Erythroblast (primary cell): ENCODE measurements around the gene ITPR2.

Source experiments
- DNase-seq, 2 experiments: peaks; one replicate each; lab custom pipeline; 2025; lab: John Stamatoyannopoulos, UW
- GATA1 ChIP-seq: IDR thresholded peaks from 2 replicates; pipeline ENCODE4 v1.6.1; 2011; ENCODE audit warnings: low read depth, mild to moderate bottlenecking, control low read depth, low read length, moderate library complexity
- POLR2A ChIP-seq: IDR thresholded peaks from 2 replicates; pipeline ENCODE4 v1.6.1; 2011; ENCODE audit warnings: mild to moderate bottlenecking, low read length

ITPR2 gene

DNA sequence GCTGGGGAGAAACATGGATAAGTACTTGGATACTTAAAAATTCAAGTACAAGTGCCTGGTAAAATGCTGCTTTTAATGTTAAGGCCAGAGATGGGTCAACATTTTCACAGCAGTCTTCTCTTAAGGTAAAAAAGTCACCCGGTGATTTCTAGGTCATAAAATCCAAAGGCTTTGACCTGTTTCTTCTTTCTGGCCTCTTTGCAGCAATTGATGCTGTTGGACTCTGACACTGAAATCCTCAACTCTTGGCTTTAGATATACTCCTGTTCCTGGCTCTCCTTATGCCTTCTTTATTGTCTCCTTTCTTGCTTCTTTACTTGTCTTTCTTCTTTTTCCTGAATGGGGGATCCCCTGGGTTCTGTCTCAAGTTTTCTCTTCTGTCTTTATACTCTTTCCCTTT lies 448.5 kb downstream of the ITPR2 start:
- TF ChIP-seq POLR2A (no peak), GATA1 (no peak)
- no peak for DNase-seq

DNA sequence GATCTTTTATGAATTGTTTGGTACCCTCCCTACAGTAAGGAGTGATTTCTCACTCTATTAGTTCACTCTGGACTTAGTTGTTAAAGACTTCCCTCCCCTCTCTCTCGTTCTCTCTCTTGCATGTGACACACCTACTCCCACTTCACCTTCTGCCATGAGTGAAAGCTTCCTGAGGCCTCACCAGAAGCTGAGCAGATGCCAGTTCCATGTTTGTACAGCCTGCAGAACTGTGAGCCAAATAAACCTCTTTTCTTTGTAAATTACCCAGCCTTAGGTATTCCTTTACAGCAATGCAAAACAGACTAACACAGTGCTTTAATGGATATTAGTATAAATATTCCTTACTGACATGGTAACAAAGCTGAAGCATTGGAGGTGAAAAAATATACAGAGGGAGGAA lies 450.0 kb downstream of the ITPR2 start:
- no peak for DNase-seq
- TF ChIP-seq POLR2A (no peak), GATA1 (no peak)

DNA sequence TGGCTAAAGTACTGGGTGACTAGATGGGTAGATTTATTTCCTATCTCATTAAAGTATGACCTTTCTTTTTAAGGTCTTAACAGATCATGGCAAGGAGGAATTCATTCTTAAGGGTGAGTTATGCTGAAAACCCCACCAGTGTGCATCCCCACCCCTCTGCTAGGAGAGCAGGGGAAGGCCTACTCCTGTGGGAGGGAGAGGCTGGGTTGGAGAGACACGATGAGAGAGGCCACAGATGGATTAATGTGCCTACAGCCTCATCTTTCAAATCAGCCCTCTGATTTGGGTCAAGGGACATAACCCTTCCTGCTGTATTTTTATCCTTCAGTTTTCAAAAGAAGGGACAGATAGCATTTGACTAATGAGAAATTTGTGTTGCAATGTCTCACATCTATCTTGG lies 452.1 kb downstream of the ITPR2 start:
- no peak for TF ChIP-seq POLR2A
- no peak for TF ChIP-seq GATA1
- DNase-seq: no peak

- no peak for DNase-seq
- TF ChIP-seq POLR2A: no peak
- no peak for TF ChIP-seq GATA1
Observed at GRCh38 chr12:26379777-26380467, 453.1 kb downstream of the ITPR2 start.

GRCh38 chr12:26378711-26379110 lies 454.3 kb downstream of the ITPR2 start:
- no peak for DNase-seq
- TF ChIP-seq GATA1 (no peak), POLR2A (no peak)

DNA sequence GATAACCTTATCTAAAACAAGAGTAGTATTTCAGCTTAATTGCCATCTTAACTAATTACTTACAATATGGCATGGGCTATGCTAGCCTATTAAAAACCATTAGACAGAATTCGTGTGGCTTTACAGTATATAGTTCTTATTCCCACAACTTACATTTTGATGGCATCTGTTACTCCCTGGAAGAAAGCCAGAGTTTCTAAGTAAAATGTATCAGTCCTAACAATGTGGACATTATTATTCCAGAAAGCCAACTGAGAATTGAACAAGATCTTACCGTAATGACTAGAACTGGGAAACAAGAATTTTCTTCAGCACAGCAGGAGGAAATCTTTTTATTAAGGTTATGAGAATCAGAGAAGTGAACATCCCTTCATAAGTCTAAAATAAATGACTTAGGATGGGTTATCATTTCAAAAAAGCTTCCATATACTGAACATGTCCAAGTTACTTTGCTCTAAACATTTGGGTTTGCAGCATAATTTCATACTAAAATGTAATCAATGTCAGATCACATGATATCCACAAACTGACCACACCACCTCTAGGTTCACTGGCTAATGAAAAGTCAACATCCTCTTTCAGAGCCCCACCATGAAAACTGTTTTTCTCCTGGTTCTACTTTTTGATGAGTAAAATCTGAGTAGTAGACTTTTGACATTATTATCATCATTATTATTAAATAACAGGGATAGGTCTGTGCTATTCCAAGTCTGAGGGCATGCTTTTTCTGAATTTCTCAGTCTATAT lies 457.9 kb downstream of the ITPR2 start:
- no peak for DNase-seq
- TF ChIP-seq POLR2A (no peak), GATA1 (no peak)

GRCh38 chr12:26373606-26374495 lies 459.1 kb downstream of the ITPR2 start:
- DNase-seq: no peak
- TF ChIP-seq POLR2A: no peak
- TF ChIP-seq GATA1: no peak

DNA sequence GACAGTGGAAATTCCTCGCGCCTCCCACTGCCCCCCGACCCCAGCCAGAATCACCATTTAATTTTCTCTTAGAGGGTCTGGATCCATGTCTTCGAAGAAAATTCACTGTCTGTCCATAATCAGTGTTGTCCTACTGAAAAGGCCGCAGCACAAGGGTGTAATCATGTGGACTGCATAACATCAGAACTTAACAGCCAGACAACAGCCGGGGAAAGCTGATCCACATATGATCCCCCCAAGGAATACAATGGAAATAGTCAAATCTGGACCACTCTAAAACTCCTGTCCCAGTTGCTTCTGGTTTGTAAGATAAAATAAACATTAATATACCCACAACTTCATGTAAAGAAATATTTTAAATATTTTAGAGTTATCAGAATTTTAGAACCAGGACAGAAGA lies 460.1 kb downstream of the ITPR2 start:
- no peak for TF ChIP-seq GATA1
- TF ChIP-seq POLR2A: no peak
- DNase-seq: no peak

DNA sequence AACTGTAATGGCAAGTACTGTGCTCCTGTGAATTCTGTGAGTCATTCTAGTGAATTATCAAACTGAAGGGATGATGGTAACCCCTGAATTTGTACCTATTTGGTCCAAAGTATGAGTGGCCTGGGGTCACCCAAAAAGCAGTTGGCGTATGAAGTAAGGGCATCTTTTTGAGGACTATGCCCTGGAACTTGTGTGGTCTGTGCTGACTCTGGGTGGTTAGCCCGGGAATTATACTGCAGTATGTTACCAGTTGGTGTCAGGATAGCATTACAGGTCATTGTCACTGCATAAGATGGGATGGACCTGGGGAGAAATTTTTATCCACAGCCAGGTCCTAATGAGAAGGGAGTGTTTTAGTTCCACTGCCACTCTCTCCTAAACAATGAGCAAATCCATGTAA lies 462.9 kb downstream of the ITPR2 start:
- DNase-seq: no peak
- TF ChIP-seq POLR2A: no peak

DNA sequence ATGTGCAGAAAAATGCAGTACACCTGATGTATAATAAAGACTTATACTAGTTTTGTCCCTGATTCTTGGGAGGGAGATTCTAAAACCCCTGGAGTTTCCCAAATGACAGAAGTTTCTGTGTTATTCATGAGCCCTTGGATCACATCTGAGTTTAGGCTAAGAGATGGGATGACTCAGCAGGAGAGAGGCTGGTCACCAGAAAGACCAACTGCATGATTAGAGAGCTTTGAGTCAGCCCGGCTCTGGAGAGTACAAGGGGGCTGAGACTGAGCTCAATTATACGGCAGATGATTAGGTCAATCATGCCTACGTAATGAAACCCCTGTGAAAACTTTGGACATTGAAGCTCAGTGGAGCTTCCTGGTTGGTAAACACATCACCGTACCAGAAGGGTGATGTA lies 463.4 kb downstream of the ITPR2 start:
- DNase-seq: peak; percentile 2 to 38
- no peak for TF ChIP-seq GATA1
- TF ChIP-seq POLR2A: no peak

DNA sequence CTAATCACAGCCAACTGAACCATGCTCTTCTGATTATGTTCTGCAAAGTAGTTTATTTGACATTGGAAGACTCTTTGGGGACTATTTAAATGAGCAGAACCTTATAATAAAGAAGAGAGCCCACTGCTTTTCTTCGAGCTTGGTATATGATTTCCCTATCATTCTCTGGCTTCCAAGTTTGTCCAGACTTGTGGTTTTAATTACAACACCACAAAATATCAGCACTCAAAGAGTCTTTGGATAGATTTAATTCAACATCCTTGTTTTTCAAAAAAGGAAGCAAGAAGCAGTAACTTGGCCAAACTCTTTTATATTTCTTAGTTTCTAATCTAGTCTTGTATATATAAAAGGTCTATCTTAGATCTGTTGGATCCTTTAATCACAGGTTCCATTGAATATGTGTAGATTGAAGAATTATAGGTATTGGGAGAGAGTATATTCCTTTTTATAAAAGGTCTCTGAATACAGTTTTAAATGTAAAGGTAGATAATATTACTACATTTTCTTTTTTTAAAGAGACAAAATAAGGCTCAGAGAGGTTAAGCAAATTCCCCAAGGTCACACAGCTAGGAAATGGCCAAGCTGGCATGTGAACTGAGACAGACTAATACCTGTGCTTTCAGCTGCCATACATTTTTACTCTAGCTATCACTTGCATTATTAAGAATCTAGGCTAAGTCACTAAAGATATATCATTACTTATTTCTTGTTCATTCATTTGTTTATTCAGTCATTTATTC lies 464.8 kb downstream of the ITPR2 start:
- no peak for DNase-seq
- TF ChIP-seq POLR2A: no peak
- no peak for TF ChIP-seq GATA1

DNA sequence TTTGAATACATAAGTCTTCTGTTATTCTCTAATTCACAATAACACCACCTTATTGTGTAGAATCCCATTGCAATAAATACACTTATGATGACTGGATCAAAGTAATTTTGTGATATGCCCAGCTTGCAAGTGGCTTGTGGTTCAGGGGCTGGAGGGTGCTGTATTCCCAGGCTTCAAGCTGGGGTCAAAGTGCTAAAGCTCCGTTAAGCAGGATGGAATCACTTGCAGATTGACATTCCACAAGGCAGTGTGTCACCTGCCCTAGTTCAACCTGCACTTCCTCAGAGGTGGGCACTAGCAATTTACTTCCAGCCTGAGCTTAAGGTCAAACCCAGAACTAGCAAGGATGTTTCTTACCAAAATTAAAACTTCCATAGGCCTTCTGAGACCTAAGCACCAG lies 471.0 kb downstream of the ITPR2 start:
- TF ChIP-seq GATA1 (no peak), POLR2A (no peak)

GRCh38 chr12:26360062-26360461 lies 472.9 kb downstream of the ITPR2 start:
- no peak for DNase-seq
- no peak for TF ChIP-seq GATA1
- TF ChIP-seq POLR2A: no peak

More for the DNA sequence above, 471.0 kb downstream of the ITPR2 start:
- DNase-seq: no peak

- no peak for DNase-seq
- TF ChIP-seq GATA1 (no peak), POLR2A (no peak)
Observed at GRCh38 chr12:26359576-26359975, 473.4 kb downstream of the ITPR2 start.
